NCI-H2227 (cell line): ENCODE results near the gene ANKRD11.
"Not testable (repeated sequence)": the region's sequence is repeated elsewhere in the genome, so short reads cannot be mapped to it uniquely, and the experiment has no call there.

Source experiments
- DNase-seq: peaks from one replicate; lab custom pipeline; 2025; ENCODE audit not compliant: unreplicated experiment; lab: John Stamatoyannopoulos, UW

Gene ANKRD11

GRCh38 chr16:89333401-89334001, 156.9 kb downstream of the ANKRD11 start:
- peak; percentile 48 for DNase-seq

GRCh38 chr16:89332902-89333245, 157.5 kb downstream of the ANKRD11 start:
- no peak for DNase-seq

GRCh38 chr16:89332243-89332901, 158.0 kb downstream of the ANKRD11 start:
- DNase-seq, result no peak

DNA sequence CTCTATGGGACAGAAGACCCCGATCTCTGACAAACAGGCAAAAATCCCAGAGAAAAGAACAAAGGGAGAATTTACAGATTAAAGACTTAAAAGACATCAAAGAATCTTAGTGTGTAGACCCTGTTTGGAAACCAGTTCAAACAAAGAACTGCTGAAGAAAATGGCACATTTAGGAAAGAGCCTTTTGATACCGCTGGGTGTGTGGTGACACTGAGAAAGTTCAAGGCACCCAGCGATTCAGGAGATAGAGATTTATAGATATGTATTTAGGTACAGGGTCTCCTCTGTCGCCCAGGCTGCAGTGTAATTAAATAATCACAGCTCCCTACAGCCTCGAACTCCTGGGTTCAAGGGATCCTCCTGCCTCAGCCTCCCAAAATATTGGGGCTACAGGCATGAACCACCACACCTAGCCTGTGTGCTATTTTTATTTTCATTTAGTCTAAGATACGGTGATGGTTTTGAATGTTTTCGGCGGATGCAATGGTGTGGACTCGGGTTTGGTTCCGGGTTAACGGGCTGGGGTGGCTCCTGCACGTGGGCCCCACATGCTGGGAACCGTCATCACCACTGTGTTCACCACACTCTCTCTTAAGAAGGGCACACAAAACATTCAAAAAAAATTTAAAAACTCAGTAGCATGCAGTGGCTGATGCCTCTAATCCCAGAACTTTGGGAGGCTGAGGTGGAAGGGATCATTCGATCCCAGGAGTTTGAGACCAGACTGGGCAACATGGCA, 158.8 kb downstream of the ANKRD11 start:
- no peak for DNase-seq

DNA sequence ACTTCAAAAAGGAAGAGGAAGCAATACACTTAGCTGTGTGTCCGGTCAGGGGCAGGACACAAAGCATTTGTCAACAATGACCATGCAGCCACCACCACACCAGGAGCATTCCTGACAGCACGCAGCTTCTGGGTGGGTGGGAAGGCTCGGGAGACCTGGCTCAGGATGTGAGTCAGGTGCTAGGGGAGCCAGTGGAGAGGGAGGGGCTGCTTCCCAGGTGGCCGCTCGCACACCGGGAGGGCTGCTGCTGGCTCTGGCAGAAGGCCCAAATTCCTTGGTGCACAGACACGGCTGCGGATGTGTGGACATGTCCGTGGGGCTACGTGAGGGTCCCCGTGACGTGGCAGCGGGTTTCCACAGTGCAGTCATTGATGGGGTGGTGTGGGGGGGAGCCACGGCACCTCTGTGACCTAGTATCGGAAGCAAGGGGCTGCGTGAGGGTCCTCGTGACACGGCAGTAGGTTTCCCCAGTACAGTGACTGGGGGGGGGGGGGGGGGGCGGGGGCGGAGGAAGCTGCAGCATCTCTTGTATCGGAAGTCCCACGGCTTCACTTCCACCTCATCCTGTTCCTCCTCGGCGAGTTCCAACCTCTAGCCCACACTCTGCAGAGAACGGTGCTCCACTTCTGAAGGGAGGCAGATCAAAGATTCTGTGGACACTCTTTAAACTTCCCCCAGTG, 160.0 kb downstream of the ANKRD11 start:
- DNase-seq, result no peak

DNA sequence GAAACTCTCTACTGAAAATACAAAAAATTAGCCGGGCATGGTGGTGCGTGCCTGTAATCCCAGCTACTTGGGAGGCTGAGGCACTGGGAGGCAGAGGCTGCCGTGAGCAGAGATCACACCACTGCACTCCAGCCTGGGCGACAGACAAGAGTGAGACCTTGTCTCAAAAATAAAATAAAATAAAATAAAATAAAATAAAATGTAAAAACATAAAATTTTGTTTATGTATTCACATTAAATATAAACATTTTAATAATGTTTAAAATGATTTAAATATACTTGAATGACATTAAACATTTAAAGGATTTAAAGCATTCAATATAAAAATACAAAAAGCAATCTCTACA, 160.6 kb downstream of the ANKRD11 start:
- not testable (repeated sequence) for DNase-seq

GRCh38 chr16:89328412-89329400, 161.7 kb downstream of the ANKRD11 start:
- DNase-seq, result not testable (repeated sequence)

DNA sequence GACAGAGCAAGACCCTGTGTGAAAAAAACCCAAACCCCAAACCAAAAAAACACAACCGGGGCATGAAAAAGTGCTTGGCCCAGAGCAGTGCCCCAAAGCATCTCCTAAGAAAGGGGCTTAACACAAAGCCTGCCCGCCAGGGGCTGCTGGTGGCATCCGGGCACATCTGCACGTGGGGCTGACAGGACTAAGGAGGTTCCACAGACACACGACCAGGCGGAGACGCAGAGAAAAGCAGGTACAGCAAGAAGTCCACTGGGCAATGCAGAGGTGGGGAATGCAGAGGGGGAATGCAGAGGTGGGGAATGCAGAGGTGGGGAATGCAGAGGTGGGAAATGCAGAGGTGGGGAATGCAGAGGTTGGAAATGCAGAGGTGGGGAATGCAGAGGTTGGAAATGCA, 163.6 kb downstream of the ANKRD11 start:
- DNase-seq, result no peak

- peak; percentile 48 for DNase-seq
Observed at GRCh38 chr16:89325861-89326471, 164.4 kb downstream of the ANKRD11 start.

DNA sequence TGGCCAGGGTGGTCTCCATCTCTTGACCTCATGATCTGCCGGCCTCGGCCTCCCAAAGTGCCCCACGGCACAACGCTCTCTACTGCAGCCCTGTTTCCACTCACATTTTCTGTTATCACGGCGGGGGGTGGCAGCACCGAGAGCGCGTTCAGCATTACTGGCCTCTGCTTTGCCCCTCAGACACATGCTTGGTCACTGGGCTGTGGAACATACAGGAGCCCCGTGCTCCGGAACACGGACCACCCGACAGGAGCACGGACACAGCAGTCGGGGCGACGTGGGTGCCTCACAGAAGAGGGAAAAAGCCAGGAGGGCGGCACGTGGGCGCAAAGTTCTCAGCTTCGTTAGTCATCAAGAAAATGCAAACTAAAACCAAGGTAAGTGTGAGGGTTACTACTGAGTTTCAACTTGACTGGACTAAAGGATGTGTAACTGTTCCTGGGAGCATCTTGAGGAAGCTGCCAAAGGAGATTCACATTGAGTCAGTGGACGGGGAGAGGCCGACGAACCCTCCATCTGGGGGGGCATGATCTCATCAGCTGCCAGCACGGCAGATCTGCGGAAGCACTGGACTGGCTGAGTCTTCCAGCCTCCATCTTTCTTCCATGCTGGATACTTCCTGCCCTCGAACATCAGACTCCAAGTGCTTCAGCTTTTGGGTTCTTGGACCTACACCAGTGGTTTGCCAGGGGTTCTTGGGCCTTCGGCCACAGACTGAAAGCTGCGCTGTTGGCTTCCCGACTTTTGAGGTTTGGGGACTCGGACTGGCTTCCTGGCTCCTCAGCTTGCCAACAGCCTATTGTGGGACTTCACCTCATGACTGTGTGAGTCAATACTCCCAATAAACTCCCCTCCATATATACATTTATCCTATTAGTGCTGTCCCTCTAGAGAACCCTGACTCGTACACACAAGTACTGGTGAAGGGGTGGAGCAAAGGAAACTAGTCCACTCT, 166.0 kb downstream of the ANKRD11 start:
- no peak for DNase-seq

DNA sequence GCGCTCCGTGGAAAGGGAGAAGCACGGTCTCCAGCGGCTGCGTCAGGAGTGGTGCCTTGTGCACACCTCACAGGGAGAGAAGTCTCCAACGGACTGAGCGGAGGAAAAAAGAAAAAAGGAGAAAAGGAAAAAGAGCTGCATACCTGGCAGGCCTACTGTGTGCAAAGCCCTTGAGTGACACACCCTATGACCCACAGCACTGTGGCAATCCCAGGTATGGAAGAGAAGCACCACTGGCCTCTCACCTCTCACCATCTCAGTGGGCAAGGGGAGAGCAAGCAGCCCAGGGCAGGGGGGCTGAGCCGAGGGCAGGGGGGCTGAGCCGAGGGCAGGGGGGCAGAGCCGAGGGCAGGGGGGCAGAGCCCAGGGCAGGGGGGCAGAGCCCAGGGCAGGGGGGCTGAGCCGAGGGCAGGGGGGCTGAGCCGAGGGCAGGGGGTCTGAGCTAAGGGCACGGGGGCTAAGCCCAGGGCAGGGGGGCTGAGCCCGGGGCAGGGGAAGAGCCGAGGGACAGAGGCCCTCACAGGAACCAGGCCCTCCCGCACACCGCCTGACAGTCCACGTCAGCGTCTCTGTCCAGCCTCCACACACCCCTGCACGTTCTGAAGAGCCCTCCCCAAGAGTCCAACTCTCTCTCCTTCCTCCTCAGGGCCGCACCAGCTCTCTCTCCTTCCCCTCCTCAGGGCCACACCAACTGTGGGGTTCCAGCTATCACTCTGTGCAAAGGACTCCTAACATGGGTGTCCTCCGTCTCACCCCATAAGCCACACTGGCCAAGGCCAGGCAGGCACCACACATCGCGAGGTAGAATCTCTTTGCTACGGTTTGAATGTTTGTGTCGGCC, 167.0 kb downstream of the ANKRD11 start:
- DNase-seq, result no peak

DNA sequence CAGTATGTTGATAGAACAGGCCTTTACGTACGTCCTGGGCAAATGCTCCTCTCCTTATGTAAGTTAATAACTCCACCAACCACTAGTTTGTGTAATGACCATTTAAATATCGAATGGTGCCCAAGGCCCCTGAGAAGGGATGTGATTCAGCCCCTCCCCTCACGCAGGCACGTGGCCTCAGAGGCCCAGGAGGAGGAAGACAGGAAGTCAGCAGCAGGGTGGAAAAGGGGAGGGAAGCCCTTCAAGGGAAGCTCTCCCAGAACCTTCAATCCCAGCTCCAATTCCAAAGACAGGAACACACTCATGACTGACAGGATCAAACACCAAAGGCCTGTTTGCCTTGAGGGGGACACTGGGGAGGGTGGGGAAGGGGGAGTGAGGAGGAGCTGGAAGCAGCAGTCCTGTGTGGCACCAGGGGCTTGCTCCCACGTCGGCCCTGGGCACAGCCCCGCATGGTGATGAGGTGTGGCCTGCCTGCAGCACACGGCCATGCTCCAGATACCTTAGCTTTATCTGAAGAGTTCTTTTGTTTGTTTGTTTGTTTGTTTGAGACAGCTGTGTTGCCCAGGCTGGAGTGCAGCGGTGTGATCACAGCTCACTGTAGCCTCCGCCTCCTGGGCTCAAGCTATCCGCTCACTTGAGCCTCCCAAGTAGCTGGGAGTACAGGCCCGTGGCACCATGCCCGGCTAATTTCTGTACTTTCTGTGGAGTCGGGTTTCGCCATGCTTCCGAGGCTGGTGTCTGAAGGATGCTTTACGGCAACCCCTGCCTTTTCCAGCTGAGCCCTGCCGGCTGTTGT, 167.8 kb downstream of the ANKRD11 start:
- peak; percentile 40 for DNase-seq

GRCh38 chr16:89320782-89321501, 169.4 kb downstream of the ANKRD11 start:
- DNase-seq, result peak; percentile 58

DNA sequence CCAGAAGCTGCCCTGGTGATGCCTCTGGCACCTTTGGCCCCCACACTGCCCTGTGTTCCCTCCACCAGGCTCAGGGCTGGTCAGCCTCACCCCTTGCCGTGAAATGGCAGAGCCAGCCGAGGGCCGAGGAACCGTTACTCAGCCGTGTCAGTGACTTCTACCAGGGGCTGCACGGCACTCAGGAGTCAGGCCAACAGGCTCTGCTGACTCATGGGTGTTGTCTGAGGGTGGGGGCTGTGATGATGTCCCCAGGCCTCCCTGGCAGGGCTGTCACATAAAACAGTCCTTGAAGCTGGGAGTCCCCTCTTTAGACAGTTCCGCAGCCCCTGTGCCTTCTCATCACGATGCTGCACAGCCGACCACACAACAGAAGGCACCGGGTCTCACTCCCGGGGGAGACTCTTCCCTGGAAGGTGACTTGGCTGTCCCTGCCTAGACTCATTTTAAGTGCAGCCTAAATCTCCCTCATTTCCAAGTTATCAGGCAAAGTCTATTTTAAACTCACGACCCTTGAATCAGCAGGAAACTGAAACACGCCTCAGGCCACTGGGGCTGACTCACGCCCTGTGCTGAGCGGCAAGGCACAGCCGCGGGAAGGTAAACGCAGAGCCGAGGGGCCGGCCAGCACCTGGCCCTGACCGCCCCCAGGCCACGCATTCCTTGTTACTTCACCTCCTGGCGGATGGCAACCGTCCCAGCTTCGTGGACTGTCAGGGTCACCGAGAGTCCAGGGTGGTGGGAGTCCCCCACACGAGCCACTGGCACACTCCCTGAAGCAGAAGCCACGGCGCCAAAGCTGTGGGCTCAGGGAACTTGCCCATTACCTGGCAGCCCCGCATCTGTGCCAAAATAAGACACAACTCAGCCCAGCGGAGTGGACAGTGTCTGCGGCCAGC, 170.2 kb downstream of the ANKRD11 start:
- DNase-seq, result no peak

DNA sequence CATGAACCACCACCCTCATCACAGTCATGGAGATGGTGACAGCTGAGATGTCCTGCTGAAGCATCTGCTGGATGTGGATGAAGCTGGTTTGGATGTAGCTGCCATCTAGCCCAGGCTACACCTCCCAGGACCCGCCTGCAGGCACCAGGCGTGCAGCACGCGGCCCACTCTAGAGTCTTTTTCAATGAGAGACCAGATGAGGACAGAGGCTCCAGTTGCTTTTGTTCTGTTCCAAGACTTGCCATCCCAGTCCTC, 170.8 kb downstream of the ANKRD11 start:
- DNase-seq, result no peak
